ENCODE measurements around the gene CHRM2.

CHRM2 gene

GRCh38 chr7:136964347-136964746, 95.9 kb downstream of the CHRM2 start:
- DNase-seq: no peak

GRCh38 chr7:136966825-136967224, 98.4 kb downstream of the CHRM2 start:
- DNase-seq: no peak

- no peak for DNase-seq
These were observed 101.3 kb downstream of the CHRM2 start for GRCh38 chr7:136969761-136970160.

GRCh38 chr7:136971776-136972175, 103.3 kb downstream of the CHRM2 start:
- no peak for DNase-seq

GRCh38 chr7:136976504-136977251, 108.2 kb downstream of the CHRM2 start:
- no peak for DNase-seq

GRCh38 chr7:136993377-136993776, 124.9 kb downstream of the CHRM2 start:
- no peak for DNase-seq

GRCh38 chr7:136997735-136998134, 129.3 kb downstream of the CHRM2 start:
- DNase-seq: no peak

DNA sequence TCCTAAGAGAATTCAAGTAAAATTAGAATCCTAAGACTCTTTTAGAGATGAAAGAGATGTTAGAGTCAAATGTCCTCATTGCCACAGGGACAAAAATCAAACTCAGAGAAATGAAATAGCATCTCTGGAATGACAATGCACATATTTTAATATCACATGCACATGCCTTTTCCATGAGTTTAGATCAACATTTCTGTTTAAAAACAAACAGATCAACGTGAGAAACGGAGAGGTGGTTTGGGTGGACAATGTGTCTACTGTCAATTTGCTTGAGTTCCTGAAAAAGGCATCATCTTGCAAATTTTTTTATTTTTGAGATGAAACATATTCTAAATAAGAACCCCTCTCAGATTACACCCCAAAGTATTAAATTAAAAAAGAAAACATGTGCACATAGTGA, 130.0 kb downstream of the CHRM2 start:
- DNase-seq: no peak

- no peak for DNase-seq
These were observed 132.2 kb downstream of the CHRM2 start for GRCh38 chr7:137000621-137001020.

- no peak for DNase-seq
These were observed 132.6 kb downstream of the CHRM2 start for GRCh38 chr7:137001041-137001440.

DNA sequence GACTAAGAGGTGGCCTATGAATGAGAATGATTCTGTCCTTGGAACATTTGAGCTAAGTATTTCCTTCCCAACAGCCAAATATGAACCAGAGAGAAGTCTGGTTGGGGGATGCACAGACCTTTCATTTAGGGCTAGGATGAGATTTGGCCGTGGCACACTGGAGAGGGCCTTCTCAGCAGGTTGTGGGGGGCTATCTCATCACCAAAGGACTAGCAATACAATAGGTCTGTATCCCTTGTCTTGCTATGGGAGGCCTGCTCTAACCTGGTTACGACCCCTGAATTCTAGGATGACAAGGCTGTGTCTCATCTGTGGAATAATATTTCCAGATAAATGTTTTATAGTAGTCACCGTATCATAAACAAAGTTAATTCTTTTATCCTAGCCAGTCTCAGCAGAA, 133.0 kb downstream of the CHRM2 start:
- DNase-seq: no peak

DNA sequence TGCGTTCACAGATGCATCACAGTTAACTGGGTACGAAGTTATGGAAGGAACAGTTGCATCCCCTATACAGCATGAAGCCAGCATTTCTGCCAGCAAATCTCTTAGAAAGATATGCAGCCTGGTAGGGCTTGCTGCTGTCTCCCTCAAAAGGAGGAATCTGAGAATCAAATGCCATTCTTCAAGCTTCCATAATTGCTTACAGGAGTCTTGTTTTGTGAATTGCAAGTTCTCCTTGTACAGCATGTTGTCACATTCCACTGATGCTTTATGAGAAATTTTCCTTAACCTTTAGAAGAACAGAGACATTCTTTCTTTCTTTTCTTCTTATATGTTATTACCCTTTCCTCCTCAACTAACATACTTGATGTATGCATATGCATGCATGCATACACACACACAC, 134.6 kb downstream of the CHRM2 start:
- DNase-seq: no peak

DNA sequence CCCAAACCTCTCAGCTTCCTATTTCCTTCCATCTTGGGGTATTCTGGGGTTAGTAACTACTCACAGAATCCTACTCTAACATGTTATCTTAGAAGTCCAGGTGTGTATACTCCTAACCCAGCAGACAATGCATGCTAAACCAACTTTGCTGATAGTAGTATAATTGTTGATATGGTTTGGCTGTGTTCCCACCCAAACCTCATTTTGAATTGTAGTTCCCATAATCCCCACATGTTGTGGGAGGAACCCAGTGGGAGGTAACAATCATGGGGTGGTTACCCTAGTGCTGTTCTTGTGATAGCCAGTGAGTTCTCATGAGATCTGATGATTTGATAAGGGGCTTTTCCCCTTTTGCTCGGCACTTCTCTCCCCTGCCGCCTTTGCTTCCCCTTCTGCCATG, 135.1 kb downstream of the CHRM2 start:
- no peak for DNase-seq

- DNase-seq: no peak
These were observed 137.4 kb downstream of the CHRM2 start for GRCh38 chr7:137005873-137006272.

GRCh38 chr7:137006293-137006692, 137.8 kb downstream of the CHRM2 start:
- DNase-seq: no peak

DNA sequence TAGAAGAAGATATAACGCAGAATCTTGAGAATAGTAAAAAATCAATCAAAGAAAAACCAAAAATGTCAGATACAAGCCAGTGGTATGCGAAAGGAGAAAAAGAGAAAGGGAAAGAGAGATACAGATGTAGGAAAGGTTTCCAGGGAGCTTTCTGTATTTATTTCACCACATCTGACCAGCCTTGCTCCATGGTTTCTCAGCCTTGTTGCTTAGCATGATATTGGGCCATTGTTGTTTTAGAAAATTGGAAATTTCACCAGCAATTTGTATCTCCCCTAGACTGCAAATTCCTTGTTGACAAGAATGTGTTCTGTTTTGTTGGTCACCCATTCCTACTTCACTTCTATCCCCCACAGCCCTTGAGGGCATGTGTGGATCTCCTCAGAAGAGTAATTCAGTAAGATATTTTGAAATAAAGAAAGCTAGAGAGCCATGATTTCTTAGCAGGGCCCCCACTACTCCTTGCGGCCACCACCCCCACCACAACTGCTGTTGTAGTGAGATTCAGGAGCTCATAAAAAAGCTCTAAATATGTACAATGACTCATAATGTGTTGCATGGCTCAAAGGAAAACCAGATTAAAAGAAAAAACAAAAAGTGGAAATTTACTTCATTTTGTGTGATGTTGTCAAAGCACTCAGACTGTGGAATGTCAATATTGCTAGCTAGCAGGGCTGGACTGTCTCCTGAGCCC, 138.7 kb downstream of the CHRM2 start:
- no peak for DNase-seq

GRCh38 chr7:137009404-137009803, 141.0 kb downstream of the CHRM2 start:
- DNase-seq: no peak

DNA sequence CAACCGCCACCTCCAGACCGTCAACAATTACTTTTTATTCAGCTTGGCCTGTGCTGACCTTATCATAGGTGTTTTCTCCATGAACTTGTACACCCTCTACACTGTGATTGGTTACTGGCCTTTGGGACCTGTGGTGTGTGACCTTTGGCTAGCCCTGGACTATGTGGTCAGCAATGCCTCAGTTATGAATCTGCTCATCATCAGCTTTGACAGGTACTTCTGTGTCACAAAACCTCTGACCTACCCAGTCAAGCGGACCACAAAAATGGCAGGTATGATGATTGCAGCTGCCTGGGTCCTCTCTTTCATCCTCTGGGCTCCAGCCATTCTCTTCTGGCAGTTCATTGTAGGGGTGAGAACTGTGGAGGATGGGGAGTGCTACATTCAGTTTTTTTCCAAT, 146.6 kb downstream of the CHRM2 start:
- DNase-seq: no peak

DNA sequence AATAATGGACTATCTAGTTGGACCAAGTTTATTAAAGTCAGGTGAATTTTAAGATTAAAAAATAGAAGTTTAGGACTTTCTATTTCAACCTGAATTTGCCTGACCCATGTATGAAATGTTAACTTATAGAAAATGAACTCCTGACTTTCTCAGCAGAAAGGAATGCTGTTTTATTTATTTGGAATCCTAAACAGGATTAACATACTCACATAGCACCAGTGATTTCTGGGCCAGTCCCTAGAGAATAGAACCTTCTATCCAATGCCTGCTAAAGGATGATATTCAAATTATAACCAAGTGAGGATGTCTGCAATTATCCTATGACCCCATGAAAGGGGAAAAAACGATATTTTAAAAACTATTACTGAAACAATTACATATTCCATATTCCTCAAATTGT, 148.8 kb downstream of the CHRM2 start:
- DNase-seq: no peak

DNA sequence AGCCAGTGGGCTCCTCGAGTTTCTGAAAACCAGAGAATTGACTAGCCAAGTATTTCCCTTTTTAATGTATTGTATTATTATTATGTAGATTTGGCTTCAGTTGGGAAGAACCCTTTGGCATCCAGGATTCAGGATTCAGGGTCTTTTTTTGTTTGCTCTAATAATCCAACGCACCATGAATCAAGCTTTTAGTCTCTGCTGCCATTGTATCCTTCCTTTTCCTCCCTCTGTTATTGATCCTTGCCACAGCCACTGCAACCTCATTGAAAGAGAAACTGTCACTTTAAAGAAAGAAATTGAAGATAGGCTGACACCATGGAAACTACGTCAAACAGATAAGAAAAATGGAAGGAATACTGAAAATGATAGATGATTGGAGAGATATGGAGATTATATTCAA, 150.0 kb downstream of the CHRM2 start:
- no peak for DNase-seq

GRCh38 chr7:137020351-137020750, 151.9 kb downstream of the CHRM2 start:
- DNase-seq: no peak

DNA sequence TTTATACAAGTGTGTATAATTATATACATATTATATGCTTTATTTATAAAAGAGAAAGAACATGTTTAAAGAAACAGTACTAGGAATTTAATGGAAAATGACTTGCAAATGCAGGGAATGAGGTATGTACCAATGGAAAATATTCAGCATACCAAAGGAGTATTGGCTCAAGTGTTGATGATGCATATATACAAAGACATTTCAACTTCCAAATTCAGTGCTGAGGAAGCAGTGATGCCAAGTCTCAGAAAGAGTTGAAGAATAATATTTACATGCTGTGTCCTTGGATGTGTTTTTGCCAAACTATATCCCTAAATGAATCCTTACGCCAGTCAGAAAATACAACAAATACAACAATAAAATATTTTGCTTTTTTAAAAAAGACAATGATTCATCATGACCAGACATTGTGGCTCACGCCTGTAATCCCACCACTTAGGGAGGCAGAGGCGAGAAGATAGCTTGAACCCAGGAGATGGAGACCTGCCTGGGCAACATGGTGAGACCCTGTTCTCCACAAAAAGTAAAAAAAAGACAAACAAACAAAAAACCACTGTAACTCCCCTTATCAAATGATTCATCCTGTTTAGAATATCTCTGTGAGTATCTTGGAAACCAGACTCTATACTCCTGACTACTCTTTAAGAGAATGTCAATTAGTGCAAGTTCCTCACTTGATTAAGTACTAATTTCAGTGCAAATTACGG, 157.2 kb downstream of the CHRM2 start:
- no peak for DNase-seq

GRCh38 chr7:137026176-137026500, 157.7 kb downstream of the CHRM2 start:
- DNase-seq: no peak

GRCh38 chr7:137032436-137032835, 164.0 kb downstream of the CHRM2 start:
- DNase-seq: no peak
